Fibroblast of lung (primary cell): ENCODE measurements around the gene C10orf62. TPM values are rescaled to one million over a fixed set of nuclear protein-coding genes. Genes with fewer than 3 reads are reported as not detected.
A peak's percentile ranks its signal among the peaks of the same experiment; 100 is the strongest.

Experiments
- DNase-seq, 2 donors: peaks; one replicate each; pipeline versions ENCODE4 v3.0.0 to v3.0.0-alpha.2; 2010; ENCODE audit warnings: low read depth in 2 of 2
- H2AFZ ChIP-seq: 2 replicates; pipeline ENCODE4 v1.5.1; 2012; ENCODE audit warnings: low read length, control low read depth, inconsistent platforms
- H3K27ac ChIP-seq: 2 replicates; pipeline ENCODE4 v1.5.1; 2011; ENCODE audit warnings: low read length, control low read depth; ENCODE audit not compliant: insufficient read depth
- H3K27me3 ChIP-seq: 2 replicates; pipeline ENCODE4 v1.5.1; 2011; ENCODE audit warnings: mild to moderate bottlenecking, low read length; ENCODE audit not compliant: control insufficient read depth, insufficient read depth
- H3K36me3 ChIP-seq: 2 replicates; pipeline ENCODE4 v1.5.1; 2011; ENCODE audit warnings: low read length; ENCODE audit not compliant: control insufficient read depth, insufficient read depth
- H3K4me1 ChIP-seq: 2 replicates; pipeline ENCODE4 v1.5.1; 2011; ENCODE audit warnings: low read length; ENCODE audit not compliant: control insufficient read depth, insufficient read depth; ENCODE audit errors: extremely low read depth
- H3K4me2 ChIP-seq: 2 replicates; pipeline ENCODE4 v1.5.1; 2011; ENCODE audit warnings: low read length, control low read depth; ENCODE audit not compliant: insufficient read depth; ENCODE audit errors: extremely low read depth
- H3K4me3 ChIP-seq, 4 experiments: fragments of 200-600 bp in 1 of 4; sonication (generic) in 1 of 4; replicated peaks in 1 of 4; 2 replicates each; pipeline ENCODE4 v1.5.1; 2011 to 2016; ENCODE audit warnings: low read length in 4 of 4, low read depth in 3 of 4, mild to moderate bottlenecking in 3 of 4, control low read depth in 2 of 4, inconsistent platforms in 1 of 4, mixed read lengths in 1 of 4; ENCODE audit not compliant: insufficient read depth in 1 of 4; ENCODE audit errors: control extremely low read depth in 1 of 4
- H3K79me2 ChIP-seq: 2 replicates; pipeline ENCODE4 v1.5.1; 2012; ENCODE audit warnings: mild to moderate bottlenecking, low read length, inconsistent platforms; ENCODE audit not compliant: control insufficient read depth, insufficient read depth
- H3K9ac ChIP-seq: 2 replicates; pipeline ENCODE4 v1.5.1; 2011; ENCODE audit warnings: mild to moderate bottlenecking, low read length, control low read depth; ENCODE audit not compliant: insufficient read depth
- H3K9me3 ChIP-seq: 2 replicates; pipeline ENCODE4 v1.5.1; 2012; ENCODE audit warnings: low read depth, low read length; ENCODE audit not compliant: control insufficient read depth, insufficient read depth
- H4K20me1 ChIP-seq: 2 replicates; pipeline ENCODE4 v1.5.1; 2011; ENCODE audit warnings: low read length; ENCODE audit not compliant: control insufficient read depth, insufficient read depth; ENCODE audit errors: extremely low read depth
- EZH2 ChIP-seq: IDR thresholded peaks from 2 replicates; pipeline ENCODE4 v1.5.1; 2012; ENCODE audit warnings: low read length, control low read depth, mild to moderate bottlenecking; ENCODE audit errors: missing control alignments
- polyA plus RNA-seq, 2 donors: library from polyadenylated mRNA; depleted of rRNA in 1 of 2; stranded (reverse) in 1 of 2; unstranded in 1 of 2; fragments of >200 nt; gene quantifications; 2 replicates each; pipeline ENCODE4 v1.2.1, GENCODE V29; 2011 to 2012; ENCODE audit warnings: missing spikeins in 1 of 2
- total RNA-seq: library from RNA; depleted of rRNA; stranded (reverse); fragments of >200 nt; gene quantifications from 2 replicates; pipeline ENCODE4 v1.2.1, GENCODE V29; 2014
- TF ChIP-seq, protein P1 (sequence below), 2 donors: IDR thresholded peaks in 1 of 2; conservative IDR thresholded peaks in 1 of 2; 1 replicate in 1 of 2; 2 replicates in 1 of 2; pipeline ENCODE4 v1.5.1; 2011 to 2012; ENCODE audit warnings: low read length in 2 of 2, control low read depth in 1 of 2, inconsistent platforms in 1 of 2, low read depth in 1 of 2, mild to moderate bottlenecking in 1 of 2

Gene C10orf62
- total and polyA plus RNA-seq, 2 donors (not counting 1 experiment from before 2014, with no cell fraction given): not detected

- H3K27me3 ChIP-seq: no peaks in the 10 kb centered on the region
- no peak overlapping the region for H3K4me2 ChIP-seq
- no peak for DNase-seq
- no peak overlapping the region for H3K27ac ChIP-seq
- no peaks in the 10 kb centered on the region for H3K9me3 ChIP-seq
- H3K36me3 ChIP-seq: no peaks in the 10 kb centered on the region
- H3K79me2 ChIP-seq: no peaks in the 10 kb centered on the region
- H3K4me1 ChIP-seq: peaks cover 4% of the 10 kb centered on the region
- H4K20me1 ChIP-seq: no peaks in the 10 kb centered on the region
- TF ChIP-seq, protein P1, sequence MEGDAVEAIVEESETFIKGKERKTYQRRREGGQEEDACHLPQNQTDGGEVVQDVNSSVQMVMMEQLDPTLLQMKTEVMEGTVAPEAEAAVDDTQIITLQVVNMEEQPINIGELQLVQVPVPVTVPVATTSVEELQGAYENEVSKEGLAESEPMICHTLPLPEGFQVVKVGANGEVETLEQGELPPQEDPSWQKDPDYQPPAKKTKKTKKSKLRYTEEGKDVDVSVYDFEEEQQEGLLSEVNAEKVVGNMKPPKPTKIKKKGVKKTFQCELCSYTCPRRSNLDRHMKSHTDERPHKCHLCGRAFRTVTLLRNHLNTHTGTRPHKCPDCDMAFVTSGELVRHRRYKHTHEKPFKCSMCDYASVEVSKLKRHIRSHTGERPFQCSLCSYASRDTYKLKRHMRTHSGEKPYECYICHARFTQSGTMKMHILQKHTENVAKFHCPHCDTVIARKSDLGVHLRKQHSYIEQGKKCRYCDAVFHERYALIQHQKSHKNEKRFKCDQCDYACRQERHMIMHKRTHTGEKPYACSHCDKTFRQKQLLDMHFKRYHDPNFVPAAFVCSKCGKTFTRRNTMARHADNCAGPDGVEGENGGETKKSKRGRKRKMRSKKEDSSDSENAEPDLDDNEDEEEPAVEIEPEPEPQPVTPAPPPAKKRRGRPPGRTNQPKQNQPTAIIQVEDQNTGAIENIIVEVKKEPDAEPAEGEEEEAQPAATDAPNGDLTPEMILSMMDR (conservative IDR thresholded peaks at IDR 0.05 in 1 of 2, IDR thresholded peaks at IDR 0.05 in 1 of 2; ENCODE audit: low read depth in 1 of 2, low read length in 2 of 2): no peak
- no peak for TF ChIP-seq EZH2
- H3K9ac ChIP-seq: no peak overlapping the region
- no peak overlapping the region for H3K4me3 ChIP-seq
- H2AFZ ChIP-seq: no peak overlapping the region
Measured at GRCh38 chr10:97590082-97590747, 694 bp downstream of the C10orf62 start.

DNA sequence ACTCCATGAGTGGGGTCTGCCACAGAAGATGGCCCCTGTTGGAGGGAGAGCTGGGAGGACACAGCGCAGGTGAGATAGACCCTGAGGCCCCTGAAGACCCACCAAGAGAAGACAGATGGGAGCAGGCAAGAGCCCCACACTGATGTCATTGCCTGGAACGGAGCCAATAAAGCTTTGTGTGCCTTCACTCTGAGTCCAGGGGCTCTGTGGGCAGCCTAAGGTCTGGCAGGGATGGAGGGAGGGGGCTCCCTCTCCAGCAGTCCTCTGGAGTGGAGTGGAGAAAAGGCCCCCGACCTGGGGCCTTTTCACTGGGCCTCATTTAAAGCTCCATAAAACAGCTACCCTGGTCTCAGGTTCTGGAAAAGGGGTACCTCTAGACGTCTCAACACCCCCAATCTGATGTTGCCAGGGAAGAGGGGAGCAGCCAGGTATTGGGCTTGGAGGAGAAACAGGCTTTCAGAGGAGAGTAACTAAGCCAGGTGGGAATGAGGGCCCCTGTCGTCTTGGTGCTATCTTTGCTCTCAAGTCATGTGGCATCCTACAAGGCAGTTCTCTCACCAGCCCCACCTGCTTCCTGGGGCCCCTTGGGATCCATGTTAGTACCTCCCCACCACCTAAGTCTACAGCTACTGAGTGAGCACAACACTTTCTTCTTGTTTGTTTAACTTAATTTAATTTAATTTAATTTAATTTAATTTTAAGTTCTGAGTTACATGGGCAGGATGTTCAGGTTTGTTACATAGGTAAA is 1.4 kb downstream of the C10orf62 start:
- Histone ChIP-seq H3K4me2 (no peak overlapping the region), H3K9ac (no peak overlapping the region), H3K4me1 (peaks cover 8% of the 10 kb centered on the region), H3K4me3 (no peak overlapping the region), H3K9me3 (no peaks in the 10 kb centered on the region), H3K36me3 (no peaks in the 10 kb centered on the region), H3K79me2 (no peaks in the 10 kb centered on the region), H2AFZ (no peak overlapping the region), H3K27me3 (no peaks in the 10 kb centered on the region), H4K20me1 (no peaks in the 10 kb centered on the region), H3K27ac (no peak overlapping the region)
- no peak for DNase-seq
- TF ChIP-seq, protein P1 (conservative IDR thresholded peaks at IDR 0.05 in 1 of 2, IDR thresholded peaks at IDR 0.05 in 1 of 2; ENCODE audit: low read depth in 1 of 2, low read length in 2 of 2): no peak
- no peak for TF ChIP-seq EZH2

DNA sequence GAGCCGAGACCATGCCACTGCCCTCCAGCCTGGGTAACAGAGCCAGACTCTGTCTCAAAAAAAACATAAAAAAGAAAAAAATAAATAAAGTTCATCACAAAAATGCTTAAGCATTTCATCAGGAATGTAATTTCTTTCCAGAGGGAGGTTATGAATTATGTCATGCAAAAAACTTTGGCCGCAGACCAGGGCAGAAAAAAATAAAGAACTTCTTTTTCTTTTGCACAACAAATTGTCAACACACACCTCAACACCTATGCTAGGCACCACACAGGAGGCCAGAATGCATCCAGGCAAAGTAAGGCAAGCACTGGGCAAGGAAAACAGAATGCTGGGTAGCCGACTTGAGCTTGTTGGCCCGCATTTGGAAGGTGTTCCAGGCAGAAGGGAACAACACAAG is 3.9 kb downstream of the C10orf62 start:
- Histone ChIP-seq H3K36me3 (no peaks in the 10 kb centered on the region), H3K4me2 (peak overlapping the region; percentile 42), H3K27me3 (no peaks in the 10 kb centered on the region), H3K9ac (no peak overlapping the region), H4K20me1 (no peaks in the 10 kb centered on the region), H3K4me1 (peaks cover 15% of the 10 kb centered on the region), H3K27ac (no peak overlapping the region), H2AFZ (no peak overlapping the region), H3K9me3 (no peaks in the 10 kb centered on the region), H3K4me3 (no peak overlapping the region), H3K79me2 (no peaks in the 10 kb centered on the region)
- DNase-seq: peak; percentile 16 to 39
- TF ChIP-seq EZH2: no peak
- TF ChIP-seq, protein P1 (conservative IDR thresholded peaks at IDR 0.05 in 1 of 2, IDR thresholded peaks at IDR 0.05 in 1 of 2; ENCODE audit: low read depth in 1 of 2, low read length in 2 of 2): no peak
